T-helper 17 cell (primary cell): ENCODE results near the gene PLXDC2. TPM values are rescaled to one million over a fixed set of nuclear protein-coding genes. Genes with fewer than 3 reads are reported as not detected.
"Not testable (repeated sequence)": the region's sequence is repeated elsewhere in the genome, so short reads cannot be mapped to it uniquely, and the experiment has no call there.

Experiments
- ATAC-seq: fragments of 150-1000 bp; cut with Tn5 transposase; 2 replicates; pipeline ENCODE4 v1.10.0; 2021; ENCODE audit warnings: mild to moderate bottlenecking, moderate library complexity
- DNase-seq, 3 donors: peaks; one replicate each; pipeline versions ENCODE4 v3.0.0 to v3.0.0-alpha.2; 2020 to 2021
- H3K9me3 ChIP-seq: one replicate; pipeline ENCODE4 v1.7.0; 2013; ENCODE audit warnings: low read length, mild to moderate bottlenecking; ENCODE audit not compliant: control insufficient read depth, poor library complexity, severe bottlenecking
- H3K27ac Mint-ChIP-seq: one replicate; pipeline ENCODE4 v1.8.0; 2022; ENCODE audit warnings: mild to moderate bottlenecking, moderate library complexity, mixed read lengths
- H3K27me3 Mint-ChIP-seq: one replicate; pipeline ENCODE4 v1.8.0; 2022; ENCODE audit warnings: mixed read lengths
- H3K36me3 Mint-ChIP-seq: one replicate; pipeline ENCODE4 v1.8.0; 2022; ENCODE audit warnings: low read depth, mixed read lengths
- H3K4me1 Mint-ChIP-seq: one replicate; pipeline ENCODE4 v1.8.0; 2022; ENCODE audit warnings: mild to moderate bottlenecking, mixed read lengths
- H3K4me3 Mint-ChIP-seq: one replicate; pipeline ENCODE4 v1.8.0; 2022; ENCODE audit warnings: mild to moderate bottlenecking, moderate library complexity, mixed read lengths
- total RNA-seq, 4 donors: library from RNA in 2 of 4; stranded (reverse) in 2 of 4; gene quantifications; one replicate each; pipeline ENCODE4 v1.2.3 and lab custom pipeline; 2022 to 2026

Gene PLXDC2
- total RNA-seq, 2 donors from 2014 or later = 3.0 to 11.8 TPM

DNA sequence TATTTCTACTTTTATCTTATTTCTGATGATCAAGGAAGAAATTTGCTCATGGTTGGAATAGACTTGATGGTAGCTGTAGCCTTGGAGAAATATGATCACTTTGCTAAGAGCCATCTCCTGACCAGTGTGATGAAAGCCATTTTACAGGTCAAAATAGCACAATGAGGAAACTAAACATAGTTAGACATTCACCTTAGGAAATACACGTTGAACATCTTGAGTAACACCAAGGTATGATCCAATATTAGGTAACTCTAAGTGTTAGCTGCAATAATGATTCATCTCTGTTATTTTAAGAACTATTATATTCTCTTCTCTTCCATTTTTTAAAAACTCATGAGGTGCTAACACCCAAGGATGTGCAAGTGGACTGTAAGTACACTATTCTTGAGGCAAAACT, 328.0 kb downstream of the PLXDC2 start:
- no peak for DNase-seq
- H3K4me3 Mint-ChIP-seq = no peak overlapping the region
- ATAC-seq = no peak
- H3K27ac Mint-ChIP-seq = no peak overlapping the region
- no peaks in the 10 kb centered on the region for H3K4me1 Mint-ChIP-seq
- no peaks in the 10 kb centered on the region for H3K36me3 Mint-ChIP-seq
- H3K9me3 ChIP-seq = no peaks in the 10 kb centered on the region
- no peaks in the 10 kb centered on the region for H3K27me3 Mint-ChIP-seq

DNA sequence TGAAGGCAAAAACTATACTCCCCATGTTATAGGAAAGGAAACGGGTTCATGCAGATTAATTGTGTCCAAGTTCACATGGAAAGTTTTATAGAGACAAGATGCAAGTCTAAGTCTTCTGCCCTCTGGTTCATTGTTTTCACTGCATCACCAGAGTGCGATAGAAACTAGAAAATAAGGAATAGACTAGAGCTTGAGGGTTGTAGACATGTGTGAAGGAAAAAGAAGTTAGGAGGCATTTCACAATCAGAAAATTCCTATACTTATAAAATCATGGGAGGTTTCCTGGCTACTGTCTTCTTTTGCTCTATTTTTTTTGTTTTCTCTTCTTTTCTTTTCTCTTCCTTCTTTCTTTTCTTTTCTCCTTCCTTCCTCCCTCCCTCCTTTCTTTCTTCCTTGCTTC, 329.8 kb downstream of the PLXDC2 start:
- H3K27me3 Mint-ChIP-seq = no peaks in the 10 kb centered on the region
- no peak overlapping the region for H3K27ac Mint-ChIP-seq
- H3K4me1 Mint-ChIP-seq = no peaks in the 10 kb centered on the region
- H3K4me3 Mint-ChIP-seq = no peak overlapping the region
- ATAC-seq (no peak), DNase-seq (no peak)
- H3K9me3 ChIP-seq = no peaks in the 10 kb centered on the region
- H3K36me3 Mint-ChIP-seq = no peaks in the 10 kb centered on the region

DNA sequence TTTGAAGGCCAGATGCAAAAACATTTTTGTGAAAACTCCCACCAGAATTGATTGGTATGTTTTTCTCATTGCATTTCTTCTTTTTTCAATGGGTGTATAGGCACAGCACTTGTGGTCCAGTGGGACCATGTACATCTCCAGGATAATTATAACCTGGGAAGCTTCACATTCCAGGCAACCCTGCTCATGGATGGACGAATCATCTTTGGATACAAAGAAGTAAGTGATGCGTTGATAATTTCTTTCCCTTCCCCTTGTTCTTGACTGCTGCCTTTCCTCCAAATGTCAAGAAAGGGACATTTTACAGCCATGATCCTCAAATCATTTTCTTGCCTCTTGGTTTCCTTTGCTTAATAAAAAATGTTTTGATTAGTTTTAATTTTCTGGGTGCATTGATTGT, 331.5 kb downstream of the PLXDC2 start:
- DNase-seq = no peak
- no peak overlapping the region for H3K27ac Mint-ChIP-seq
- H3K36me3 Mint-ChIP-seq = no peaks in the 10 kb centered on the region
- ATAC-seq = no peak
- no peaks in the 10 kb centered on the region for H3K4me1 Mint-ChIP-seq
- no peaks in the 10 kb centered on the region for H3K27me3 Mint-ChIP-seq
- H3K4me3 Mint-ChIP-seq = no peak overlapping the region
- H3K9me3 ChIP-seq = no peaks in the 10 kb centered on the region

DNA sequence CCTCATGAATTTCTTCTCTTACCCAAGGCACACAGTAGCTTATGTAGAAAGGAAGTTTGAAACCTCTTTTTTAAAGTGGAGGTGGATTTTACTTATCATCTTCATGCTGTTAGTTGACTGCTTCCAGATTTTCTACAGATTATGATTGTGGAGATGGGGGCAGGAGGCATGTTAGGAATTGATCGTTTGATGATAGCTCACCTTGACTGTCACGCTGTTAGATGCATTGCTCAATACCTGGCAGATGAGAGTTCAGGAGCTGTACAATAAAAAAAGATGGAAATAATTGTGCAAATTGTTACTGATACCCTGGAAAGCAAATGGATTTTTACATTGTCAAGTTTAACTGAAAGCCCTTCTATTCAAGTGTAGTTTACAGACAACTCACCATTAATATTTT, 340.3 kb downstream of the PLXDC2 start:
- Mint-ChIP-seq H3K27ac (no peak overlapping the region), H3K4me3 (no peak overlapping the region), H3K36me3 (no peaks in the 10 kb centered on the region), H3K27me3 (no peaks in the 10 kb centered on the region), H3K4me1 (no peaks in the 10 kb centered on the region)
- no peak for DNase-seq
- ATAC-seq = no peak
- no peaks in the 10 kb centered on the region for H3K9me3 ChIP-seq

DNA sequence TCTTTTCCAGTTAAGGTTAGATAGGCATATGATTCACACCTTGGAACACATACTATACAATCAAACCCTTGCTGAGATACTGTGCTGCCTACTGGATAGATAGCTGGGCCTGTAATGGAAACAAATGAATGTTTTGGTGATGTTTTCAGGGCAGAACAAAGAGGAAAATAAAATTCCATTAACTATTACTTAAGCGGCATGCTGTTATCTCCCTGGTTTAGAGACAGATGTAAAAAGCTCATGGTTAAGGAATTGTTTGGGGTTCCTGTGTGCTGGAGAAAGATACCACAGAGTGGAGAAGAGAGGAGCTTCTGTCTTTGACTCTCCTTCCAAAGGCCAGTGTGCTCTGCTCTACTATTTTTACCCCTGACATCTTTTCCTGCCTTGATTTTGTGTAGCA, 341.1 kb downstream of the PLXDC2 start:
- ATAC-seq (no peak), DNase-seq (no peak)
- H3K9me3 ChIP-seq = no peaks in the 10 kb centered on the region
- H3K4me3 Mint-ChIP-seq = no peak overlapping the region
- no peaks in the 10 kb centered on the region for H3K4me1 Mint-ChIP-seq
- no peak overlapping the region for H3K27ac Mint-ChIP-seq
- H3K27me3 Mint-ChIP-seq = no peaks in the 10 kb centered on the region
- H3K36me3 Mint-ChIP-seq = no peaks in the 10 kb centered on the region

DNA sequence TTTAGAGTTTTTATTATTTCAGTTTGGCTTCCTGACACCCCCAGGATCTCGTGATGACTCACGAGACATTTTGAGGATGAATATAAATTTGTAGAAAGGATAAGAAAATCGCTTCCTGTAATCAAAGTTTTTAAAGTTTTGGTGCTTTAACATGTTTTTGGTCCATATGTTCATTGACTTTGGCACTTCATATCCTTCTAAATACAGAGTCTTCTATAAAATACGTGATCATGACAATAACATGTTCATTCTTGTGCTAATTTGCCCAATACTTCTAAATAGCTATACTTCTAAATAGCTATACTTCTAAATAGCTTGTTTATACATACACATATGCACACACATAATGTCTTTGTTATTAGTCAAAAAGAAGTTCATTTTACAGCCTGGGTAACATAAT, 341.9 kb downstream of the PLXDC2 start:
- H3K4me1 Mint-ChIP-seq = no peaks in the 10 kb centered on the region
- no peak overlapping the region for H3K27ac Mint-ChIP-seq
- no peak overlapping the region for H3K4me3 Mint-ChIP-seq
- H3K36me3 Mint-ChIP-seq = no peaks in the 10 kb centered on the region
- no peaks in the 10 kb centered on the region for H3K9me3 ChIP-seq
- no peak for ATAC-seq
- no peak for DNase-seq
- H3K27me3 Mint-ChIP-seq = no peaks in the 10 kb centered on the region

DNA sequence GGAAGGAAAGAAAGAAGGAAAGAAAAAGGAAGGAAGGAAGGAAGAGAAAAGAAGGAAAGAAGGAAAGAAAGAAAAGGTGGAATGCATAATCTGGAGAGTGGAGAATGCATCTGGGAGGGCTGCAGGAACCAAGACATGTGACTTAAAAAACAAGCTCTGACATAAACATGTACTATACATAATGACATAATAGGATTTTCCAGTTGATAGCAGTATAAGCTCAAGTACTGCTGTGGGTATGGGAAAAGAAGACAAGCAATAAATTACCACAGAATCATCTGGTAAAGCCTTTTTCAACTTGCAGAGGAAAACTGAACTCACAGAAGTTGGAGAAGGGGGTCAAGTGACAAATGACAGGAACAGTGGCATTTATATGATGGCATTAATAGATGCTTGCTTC, 345.9 kb downstream of the PLXDC2 start:
- Mint-ChIP-seq H3K27ac (no peak overlapping the region), H3K27me3 (no peaks in the 10 kb centered on the region), H3K4me3 (no peak overlapping the region), H3K4me1 (no peaks in the 10 kb centered on the region), H3K36me3 (no peaks in the 10 kb centered on the region)
- no peaks in the 10 kb centered on the region for H3K9me3 ChIP-seq
- ATAC-seq (no peak), DNase-seq (no peak)

DNA sequence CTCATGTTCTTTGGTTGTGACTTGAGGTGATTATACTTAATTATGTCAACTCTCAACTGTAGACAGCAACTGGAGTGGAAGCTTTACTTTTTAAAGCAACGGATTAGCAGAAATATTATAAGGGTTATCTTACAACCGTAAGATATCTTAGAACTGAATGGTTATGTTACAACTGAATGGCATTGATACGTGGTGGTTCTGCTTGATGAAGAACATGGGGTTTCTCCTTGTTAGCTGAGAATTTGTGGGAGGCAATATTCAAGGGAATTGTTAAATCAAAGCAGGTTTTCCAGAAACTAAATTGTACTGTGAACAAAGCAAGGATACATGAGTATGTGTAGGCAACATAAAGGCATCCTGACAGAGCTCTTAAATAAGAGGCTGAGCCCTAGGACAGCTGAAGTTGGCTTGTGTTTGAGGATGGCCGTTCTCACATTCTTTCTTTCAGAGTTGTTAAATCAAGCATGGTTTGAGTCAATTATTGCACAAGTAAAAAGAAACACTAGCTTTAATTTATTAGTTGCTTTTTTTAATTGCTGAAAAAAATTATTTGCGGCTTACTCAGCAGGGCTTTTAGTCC, 350.0 kb downstream of the PLXDC2 start:
- no peaks in the 10 kb centered on the region for H3K27me3 Mint-ChIP-seq
- H3K9me3 ChIP-seq = no peaks in the 10 kb centered on the region
- H3K4me3 Mint-ChIP-seq = no peak overlapping the region
- H3K36me3 Mint-ChIP-seq = no peaks in the 10 kb centered on the region
- DNase-seq (no peak), ATAC-seq (no peak)
- no peaks in the 10 kb centered on the region for H3K4me1 Mint-ChIP-seq
- no peak overlapping the region for H3K27ac Mint-ChIP-seq

DNA sequence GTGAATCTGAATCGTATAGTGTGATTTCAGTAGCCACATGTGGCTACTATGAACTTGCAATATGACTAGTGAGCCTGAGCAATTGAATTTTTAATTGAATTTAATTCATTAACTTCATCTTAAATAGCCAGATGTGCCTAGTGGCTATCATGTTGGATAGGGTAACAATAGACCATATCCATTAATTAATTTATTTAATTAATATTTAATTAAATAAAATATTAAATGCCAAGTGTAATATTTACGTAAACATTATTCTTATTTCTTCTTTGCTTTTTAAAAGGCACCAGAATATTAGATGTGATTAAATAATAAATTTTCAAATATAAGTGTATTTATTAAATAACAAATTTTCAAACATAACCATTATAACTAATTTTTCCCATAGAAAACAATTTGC, 354.4 kb downstream of the PLXDC2 start:
- no peak for DNase-seq
- H3K4me3 Mint-ChIP-seq = no peak overlapping the region
- no peaks in the 10 kb centered on the region for H3K4me1 Mint-ChIP-seq
- no peak overlapping the region for H3K27ac Mint-ChIP-seq
- ATAC-seq = no peak
- no peaks in the 10 kb centered on the region for H3K36me3 Mint-ChIP-seq
- no peaks in the 10 kb centered on the region for H3K27me3 Mint-ChIP-seq
- H3K9me3 ChIP-seq = no peaks in the 10 kb centered on the region

DNA sequence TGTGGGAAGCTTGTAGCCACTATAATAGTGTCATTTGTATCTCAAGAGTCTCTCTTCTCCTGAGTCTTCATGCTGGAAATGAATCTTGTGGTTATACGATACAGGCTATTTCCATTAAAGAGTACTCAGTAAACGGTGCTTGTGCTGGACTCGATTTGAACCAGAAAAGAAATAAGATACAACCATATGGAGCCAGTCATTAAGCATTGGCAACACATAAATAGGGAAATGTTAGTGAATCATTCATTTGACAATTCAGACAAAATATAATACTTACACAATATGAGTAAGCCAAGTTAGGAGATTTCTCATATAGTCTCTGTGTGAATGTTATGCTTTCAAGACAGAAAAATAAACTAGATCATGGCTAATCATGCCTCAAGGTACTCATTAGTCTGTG, 356.8 kb downstream of the PLXDC2 start:
- no peaks in the 10 kb centered on the region for H3K27me3 Mint-ChIP-seq
- H3K27ac Mint-ChIP-seq = no peak overlapping the region
- DNase-seq (no peak), ATAC-seq (no peak)
- H3K4me1 Mint-ChIP-seq = no peaks in the 10 kb centered on the region
- no peaks in the 10 kb centered on the region for H3K36me3 Mint-ChIP-seq
- H3K9me3 ChIP-seq = no peaks in the 10 kb centered on the region
- H3K4me3 Mint-ChIP-seq = no peak overlapping the region

DNA sequence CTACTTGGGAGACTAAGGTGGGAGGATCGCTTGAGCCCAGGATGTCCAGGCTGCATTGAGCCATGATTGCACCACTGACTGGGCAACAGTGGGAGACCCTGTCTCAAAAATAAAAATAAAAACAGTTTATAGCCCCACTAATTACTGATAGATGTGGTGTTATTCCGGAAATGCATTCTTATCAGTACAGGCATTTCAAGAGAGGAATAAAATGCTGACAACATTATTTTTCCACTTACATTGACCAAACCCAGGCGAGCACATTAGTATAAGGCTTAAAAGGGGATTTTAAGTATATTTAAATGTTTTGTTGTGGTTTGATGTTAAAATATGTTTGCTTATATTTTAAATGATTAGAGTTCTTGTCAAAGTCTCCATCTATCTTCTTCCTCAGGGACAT, 359.5 kb downstream of the PLXDC2 start:
- DNase-seq (no peak), ATAC-seq (no peak)
- H3K4me3 Mint-ChIP-seq = no peak overlapping the region
- H3K27me3 Mint-ChIP-seq = no peaks in the 10 kb centered on the region
- H3K4me1 Mint-ChIP-seq = no peaks in the 10 kb centered on the region
- H3K9me3 ChIP-seq = no peaks in the 10 kb centered on the region
- H3K27ac Mint-ChIP-seq = no peak overlapping the region
- H3K36me3 Mint-ChIP-seq = no peaks in the 10 kb centered on the region

DNA sequence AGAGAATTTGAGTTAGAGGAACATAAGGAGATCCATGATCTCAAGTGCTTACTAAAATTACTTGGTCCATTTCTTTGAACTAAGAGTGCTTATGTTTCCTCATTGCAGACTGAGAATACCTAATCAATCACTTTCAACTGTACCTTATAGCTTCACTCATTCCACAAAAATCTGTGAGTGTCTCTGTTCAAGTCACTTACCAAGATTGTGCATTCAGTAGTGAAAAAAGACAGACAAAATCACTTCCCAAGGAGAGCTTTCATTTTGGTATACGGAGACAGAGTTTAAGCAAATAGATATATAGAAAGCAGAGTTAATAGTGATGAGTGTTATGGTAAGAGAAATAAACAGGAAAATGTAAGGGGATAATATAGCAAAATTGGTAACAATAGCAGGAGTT, 364.5 kb downstream of the PLXDC2 start:
- H3K36me3 Mint-ChIP-seq = no peaks in the 10 kb centered on the region
- peaks cover 3% of the 10 kb centered on the region for H3K9me3 ChIP-seq
- no peaks in the 10 kb centered on the region for H3K4me1 Mint-ChIP-seq
- no peaks in the 10 kb centered on the region for H3K27me3 Mint-ChIP-seq
- no peak overlapping the region for H3K27ac Mint-ChIP-seq
- no peak overlapping the region for H3K4me3 Mint-ChIP-seq
- DNase-seq (no peak), ATAC-seq (no peak)

DNA sequence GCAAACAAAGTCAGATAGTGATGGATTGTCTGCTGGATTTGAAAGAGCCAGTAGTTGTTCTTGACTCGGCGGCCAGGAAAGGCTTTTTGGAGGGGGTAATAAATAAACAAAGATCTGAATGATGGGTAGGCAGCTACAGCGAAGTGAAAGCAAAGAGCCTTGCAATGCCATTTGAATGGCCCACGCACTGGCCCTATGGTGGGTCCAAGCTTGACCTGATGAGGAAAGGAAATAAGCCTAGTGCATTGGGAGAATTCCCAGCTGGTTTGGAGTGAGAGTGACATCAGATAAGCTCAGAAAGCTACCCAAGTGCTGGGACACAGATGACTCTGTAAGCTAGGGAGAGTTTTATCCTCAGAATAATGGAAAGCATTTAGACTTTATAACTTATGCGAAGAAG, 365.2 kb downstream of the PLXDC2 start:
- DNase-seq (no peak), ATAC-seq (no peak)
- H3K27ac Mint-ChIP-seq = no peak overlapping the region
- no peaks in the 10 kb centered on the region for H3K27me3 Mint-ChIP-seq
- H3K36me3 Mint-ChIP-seq = no peaks in the 10 kb centered on the region
- H3K4me3 Mint-ChIP-seq = no peak overlapping the region
- H3K9me3 ChIP-seq = peaks cover 3% of the 10 kb centered on the region
- H3K4me1 Mint-ChIP-seq = no peaks in the 10 kb centered on the region

DNA sequence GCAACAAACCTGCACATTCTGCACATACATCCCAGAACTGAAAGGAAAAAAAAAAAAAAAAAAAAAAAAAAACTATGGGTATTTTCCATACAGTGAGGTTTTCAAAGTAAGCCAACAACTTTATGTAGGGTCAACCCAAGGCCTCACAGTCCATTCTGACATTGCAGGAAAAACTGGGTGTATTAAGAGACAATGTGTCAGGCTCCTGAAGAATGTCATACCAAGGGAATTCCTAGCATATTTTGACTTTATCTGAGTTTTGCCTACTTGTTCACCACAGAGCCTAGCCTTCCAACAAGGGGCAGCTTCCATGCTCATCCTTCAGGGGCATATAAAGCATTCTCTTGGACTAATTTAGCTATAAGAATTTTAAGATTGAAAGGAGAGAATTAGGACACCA, 368.9 kb downstream of the PLXDC2 start:
- H3K27me3 Mint-ChIP-seq = no peaks in the 10 kb centered on the region
- no peaks in the 10 kb centered on the region for H3K4me1 Mint-ChIP-seq
- no peak overlapping the region for H3K27ac Mint-ChIP-seq
- peaks cover 3% of the 10 kb centered on the region for H3K9me3 ChIP-seq
- H3K36me3 Mint-ChIP-seq = no peaks in the 10 kb centered on the region
- H3K4me3 Mint-ChIP-seq = no peak overlapping the region
- DNase-seq = no peak
- ATAC-seq = no peak

DNA sequence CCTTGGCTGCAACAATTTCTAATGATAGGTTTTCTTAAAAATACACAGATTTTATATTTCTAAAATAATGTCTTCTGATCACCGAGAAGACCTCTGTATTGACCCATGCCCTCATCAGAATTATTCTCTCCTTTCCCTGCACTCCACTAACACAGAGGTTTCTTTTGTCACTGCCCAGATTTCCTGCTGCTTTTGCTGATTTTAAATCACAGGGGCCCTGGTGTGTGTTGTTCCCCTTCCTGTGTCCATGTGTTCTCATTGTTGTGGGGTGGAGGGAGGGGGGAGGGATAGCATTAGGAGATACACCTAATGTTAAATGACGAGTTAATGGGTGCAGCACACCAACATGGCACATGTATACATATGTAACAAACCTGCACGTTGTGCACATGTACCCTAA, 375.2 kb downstream of the PLXDC2 start:
- not testable (repeated sequence) for H3K4me3 Mint-ChIP-seq, H3K27ac Mint-ChIP-seq, H3K27me3 Mint-ChIP-seq, ATAC-seq, H3K9me3 ChIP-seq, H3K36me3 Mint-ChIP-seq, H3K4me1 Mint-ChIP-seq, DNase-seq
